LNCAP (cell line): Measurements from ENCODE around the gene APOC3.

ENCODE experiments used
- CTCF ChIP-seq: fragments of 450-650 bp; IDR thresholded peaks from 2 replicates; pipeline ENCODE4 v1.5.1; 2017; ENCODE audit warnings: mild to moderate bottlenecking

The APOC3 gene

GRCh38 chr11:116829525-116830183, at the start of gene APOC3:
Gene APOC3, plus strand, starts transcription at chr11:116829907. Its CDS starts 676 bp downstream, at chr11:116830583.
- no peak for TF ChIP-seq CTCF

GRCh38 chr11:116782728-116783127, 47.0 kb upstream of the APOC3 start:
- TF ChIP-seq CTCF: no peak

- no peak for TF ChIP-seq CTCF
Observed at GRCh38 chr11:116786326-116786725, 43.4 kb upstream of the APOC3 start.

GRCh38 chr11:116786966-116787365, 42.7 kb upstream of the APOC3 start:
- TF ChIP-seq CTCF: no peak

GRCh38 chr11:116787436-116787785, 42.3 kb upstream of the APOC3 start:
- no peak for TF ChIP-seq CTCF

- no peak for TF ChIP-seq CTCF
Observed at GRCh38 chr11:116787786-116788486, 41.8 kb upstream of the APOC3 start, which contains the start of gene ZPR1. Gene ZPR1, minus strand, starts transcription at chr11:116788023. Its CDS starts 33 bp downstream, at chr11:116787990.

- TF ChIP-seq CTCF: no peak
Observed at GRCh38 chr11:116788534-116788933, 41.2 kb upstream of the APOC3 start.
